Measurements from ENCODE around the gene PDE4B.
A peak's percentile ranks its signal among the peaks of the same experiment; 100 is the strongest.

PDE4B gene

DNA sequence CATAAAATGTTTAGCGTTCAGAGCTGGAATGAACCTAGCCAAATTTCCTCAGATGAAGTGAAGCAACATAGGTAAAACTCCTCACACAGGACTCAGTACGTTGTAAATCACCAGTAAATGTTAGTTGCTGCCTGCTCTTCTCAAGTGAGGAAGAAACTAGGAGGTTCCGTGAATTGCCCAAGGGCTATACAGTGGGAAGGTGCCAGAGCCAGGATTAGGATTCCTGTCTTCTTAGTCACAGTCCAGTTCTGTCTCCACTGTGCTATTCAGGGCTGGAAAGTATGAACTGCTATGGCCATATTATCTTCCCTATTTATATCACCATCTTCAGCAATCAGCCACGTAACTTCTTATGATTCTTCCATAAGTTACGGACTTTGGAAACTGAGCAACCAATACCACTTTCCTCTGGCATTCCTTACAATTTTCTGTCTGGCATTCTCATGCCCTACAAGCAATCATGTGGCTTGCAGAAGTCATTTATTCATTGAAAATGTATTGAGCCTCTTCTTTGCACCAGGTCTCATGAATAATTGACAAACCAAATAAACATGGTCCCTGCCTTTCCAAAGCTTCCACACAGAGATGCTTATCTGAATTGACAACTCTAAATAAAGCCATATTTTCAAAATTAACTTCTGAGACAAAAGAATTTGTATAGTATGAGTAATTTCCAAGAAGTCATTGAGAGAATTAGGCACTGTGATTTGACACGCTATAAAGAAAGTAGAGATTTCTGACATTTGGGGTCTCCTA is 469.7 kb downstream of the PDE4B start:
- no peaks in the 10 kb centered on the region for H3K27me3 ChIP-seq (ENCODE audit: insufficient read depth, low read length, poor library complexity, severe bottlenecking)
- no peaks in the 10 kb centered on the region for H3F3A ChIP-seq (ENCODE audit: low read depth)
- no peaks in the 10 kb centered on the region for H4K20me1 ChIP-seq (ENCODE audit: insufficient read depth, low read length, poor library complexity, severe bottlenecking)
- H3K4me2 ChIP-seq (ENCODE audit: low read depth, low read length, poor library complexity, severe bottlenecking): no peak overlapping the region
- H3K9me3 ChIP-seq (ENCODE audit: insufficient read depth, low read depth, low read length): no peaks in the 10 kb centered on the region
- H3K79me2 ChIP-seq (ENCODE audit: insufficient read depth, low read length): no peaks in the 10 kb centered on the region
- H3K4me1 ChIP-seq (ENCODE audit: insufficient read depth, low read length, poor library complexity, severe bottlenecking): peaks cover 9% of the 10 kb centered on the region
- no peak overlapping the region for H3K4me3 ChIP-seq (ENCODE audit: low read length, poor library complexity, severe bottlenecking)
- H3K9me2 ChIP-seq (replicated peaks; ENCODE audit: low read depth, low read length): no peaks in the 10 kb centered on the region
- no peak for TF ChIP-seq EZH2phosphoT487 (IDR thresholded peaks at IDR 0.05; ENCODE audit: borderline replicate concordance)
- TF ChIP-seq, protein P1, sequence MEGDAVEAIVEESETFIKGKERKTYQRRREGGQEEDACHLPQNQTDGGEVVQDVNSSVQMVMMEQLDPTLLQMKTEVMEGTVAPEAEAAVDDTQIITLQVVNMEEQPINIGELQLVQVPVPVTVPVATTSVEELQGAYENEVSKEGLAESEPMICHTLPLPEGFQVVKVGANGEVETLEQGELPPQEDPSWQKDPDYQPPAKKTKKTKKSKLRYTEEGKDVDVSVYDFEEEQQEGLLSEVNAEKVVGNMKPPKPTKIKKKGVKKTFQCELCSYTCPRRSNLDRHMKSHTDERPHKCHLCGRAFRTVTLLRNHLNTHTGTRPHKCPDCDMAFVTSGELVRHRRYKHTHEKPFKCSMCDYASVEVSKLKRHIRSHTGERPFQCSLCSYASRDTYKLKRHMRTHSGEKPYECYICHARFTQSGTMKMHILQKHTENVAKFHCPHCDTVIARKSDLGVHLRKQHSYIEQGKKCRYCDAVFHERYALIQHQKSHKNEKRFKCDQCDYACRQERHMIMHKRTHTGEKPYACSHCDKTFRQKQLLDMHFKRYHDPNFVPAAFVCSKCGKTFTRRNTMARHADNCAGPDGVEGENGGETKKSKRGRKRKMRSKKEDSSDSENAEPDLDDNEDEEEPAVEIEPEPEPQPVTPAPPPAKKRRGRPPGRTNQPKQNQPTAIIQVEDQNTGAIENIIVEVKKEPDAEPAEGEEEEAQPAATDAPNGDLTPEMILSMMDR (conservative IDR thresholded peaks at IDR 0.05; ENCODE audit: low read length): no peak
- no peak overlapping the region for H2AFZ ChIP-seq (ENCODE audit: low read length)
- no peak overlapping the region for H3K9ac ChIP-seq (ENCODE audit: low read depth, low read length, poor library complexity, severe bottlenecking)
- H3K36me3 ChIP-seq (ENCODE audit: insufficient read depth, low read length): no peaks in the 10 kb centered on the region

GRCh38 chr1:66265268-66265667 is 472.6 kb downstream of the PDE4B start:
- no peak overlapping the region for H2AFZ ChIP-seq (ENCODE audit: low read length)
- H3K4me2 ChIP-seq (ENCODE audit: low read depth, low read length, poor library complexity, severe bottlenecking): no peak overlapping the region
- H3K36me3 ChIP-seq (ENCODE audit: insufficient read depth, low read length): no peaks in the 10 kb centered on the region
- H3K79me2 ChIP-seq (ENCODE audit: insufficient read depth, low read length): no peaks in the 10 kb centered on the region
- no peaks in the 10 kb centered on the region for H4K20me1 ChIP-seq (ENCODE audit: insufficient read depth, low read length, poor library complexity, severe bottlenecking)
- no peak overlapping the region for H3K9ac ChIP-seq (ENCODE audit: low read depth, low read length, poor library complexity, severe bottlenecking)
- H3K9me2 ChIP-seq (replicated peaks; ENCODE audit: low read depth, low read length): no peaks in the 10 kb centered on the region
- H3F3A ChIP-seq (ENCODE audit: low read depth): no peaks in the 10 kb centered on the region
- TF ChIP-seq, protein P1 (conservative IDR thresholded peaks at IDR 0.05; ENCODE audit: low read length): no peak
- no peak for TF ChIP-seq EZH2phosphoT487 (IDR thresholded peaks at IDR 0.05; ENCODE audit: borderline replicate concordance)
- no peaks in the 10 kb centered on the region for H3K27me3 ChIP-seq (ENCODE audit: insufficient read depth, low read length, poor library complexity, severe bottlenecking)
- no peaks in the 10 kb centered on the region for H3K9me3 ChIP-seq (ENCODE audit: insufficient read depth, low read depth, low read length)
- peaks cover 9% of the 10 kb centered on the region for H3K4me1 ChIP-seq (ENCODE audit: insufficient read depth, low read length, poor library complexity, severe bottlenecking)
- no peak overlapping the region for H3K4me3 ChIP-seq (ENCODE audit: low read length, poor library complexity, severe bottlenecking)

DNA sequence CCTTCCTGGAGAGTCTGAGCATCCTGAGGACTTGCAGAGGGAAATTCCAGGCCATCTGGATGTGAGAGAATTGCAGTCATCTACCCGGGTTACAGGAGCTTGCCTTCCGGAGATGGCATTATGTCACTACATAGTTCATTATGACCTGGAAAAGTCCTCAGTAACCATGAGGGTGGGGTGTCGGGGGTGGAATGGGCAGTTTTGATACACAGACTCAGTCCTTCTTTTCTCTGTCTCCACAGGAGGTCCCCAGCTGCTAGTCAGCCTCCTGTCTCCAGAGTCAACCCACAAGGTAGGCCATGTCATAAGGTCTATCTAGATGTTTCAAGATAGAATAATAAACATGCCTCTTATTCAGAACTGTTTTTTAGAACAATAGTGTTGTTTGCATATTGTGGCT is 473.1 kb downstream of the PDE4B start:
- no peak overlapping the region for H2AFZ ChIP-seq (ENCODE audit: low read length)
- H4K20me1 ChIP-seq (ENCODE audit: insufficient read depth, low read length, poor library complexity, severe bottlenecking): no peaks in the 10 kb centered on the region
- no peaks in the 10 kb centered on the region for H3K27me3 ChIP-seq (ENCODE audit: insufficient read depth, low read length, poor library complexity, severe bottlenecking)
- no peak overlapping the region for H3K4me3 ChIP-seq (ENCODE audit: low read length, poor library complexity, severe bottlenecking)
- no peak for TF ChIP-seq EZH2phosphoT487 (IDR thresholded peaks at IDR 0.05; ENCODE audit: borderline replicate concordance)
- TF ChIP-seq, protein P1 (conservative IDR thresholded peaks at IDR 0.05; ENCODE audit: low read length): peak; percentile 24; the same call in 1 of the 2 replicates
- H3K9ac ChIP-seq (ENCODE audit: low read depth, low read length, poor library complexity, severe bottlenecking): no peak overlapping the region
- no peaks in the 10 kb centered on the region for H3K9me3 ChIP-seq (ENCODE audit: insufficient read depth, low read depth, low read length)
- no peak overlapping the region for H3K4me2 ChIP-seq (ENCODE audit: low read depth, low read length, poor library complexity, severe bottlenecking)
- no peaks in the 10 kb centered on the region for H3K79me2 ChIP-seq (ENCODE audit: insufficient read depth, low read length)
- no peaks in the 10 kb centered on the region for H3K36me3 ChIP-seq (ENCODE audit: insufficient read depth, low read length)
- H3K9me2 ChIP-seq (replicated peaks; ENCODE audit: low read depth, low read length): no peaks in the 10 kb centered on the region
- H3K4me1 ChIP-seq (ENCODE audit: insufficient read depth, low read length, poor library complexity, severe bottlenecking): peaks cover 9% of the 10 kb centered on the region
- no peaks in the 10 kb centered on the region for H3F3A ChIP-seq (ENCODE audit: low read depth)

Measured in Loucy (cell line).